HG03095 (cell line): ENCODE measurements around the gene GARIN3.

Source experiments
- ATAC-seq: cut with Tn5 transposase; IDR thresholded peaks from one replicate; pipeline ENCODE4 v1.9.1; 2021; ENCODE audit warnings: moderate library complexity; ENCODE audit not compliant: unreplicated experiment

The GARIN3 gene

DNA sequence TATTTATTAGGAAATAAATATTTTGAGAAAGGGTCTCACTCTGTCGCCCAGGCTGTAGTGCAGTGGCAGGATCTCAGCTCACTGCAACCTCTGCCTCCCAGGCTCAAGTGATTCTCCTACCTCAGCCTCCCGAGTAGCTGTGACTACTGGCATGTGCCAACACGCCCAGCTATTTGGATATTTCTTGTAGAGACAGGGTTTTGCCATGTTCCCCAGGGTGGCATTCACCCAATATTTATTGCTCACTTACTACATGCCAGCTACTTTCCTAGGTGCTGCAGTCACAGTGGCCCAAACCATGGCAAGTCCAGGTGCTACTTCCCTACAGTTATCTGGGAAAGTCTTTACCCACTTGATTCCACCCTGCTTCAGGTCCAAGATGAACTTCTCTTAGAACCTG, 15.1 kb downstream of the GARIN3 start:
- ATAC-seq = no peak

- ATAC-seq = no peak
Observed at GRCh38 chr5:157148734-157149615, 17.1 kb downstream of the GARIN3 start.

DNA sequence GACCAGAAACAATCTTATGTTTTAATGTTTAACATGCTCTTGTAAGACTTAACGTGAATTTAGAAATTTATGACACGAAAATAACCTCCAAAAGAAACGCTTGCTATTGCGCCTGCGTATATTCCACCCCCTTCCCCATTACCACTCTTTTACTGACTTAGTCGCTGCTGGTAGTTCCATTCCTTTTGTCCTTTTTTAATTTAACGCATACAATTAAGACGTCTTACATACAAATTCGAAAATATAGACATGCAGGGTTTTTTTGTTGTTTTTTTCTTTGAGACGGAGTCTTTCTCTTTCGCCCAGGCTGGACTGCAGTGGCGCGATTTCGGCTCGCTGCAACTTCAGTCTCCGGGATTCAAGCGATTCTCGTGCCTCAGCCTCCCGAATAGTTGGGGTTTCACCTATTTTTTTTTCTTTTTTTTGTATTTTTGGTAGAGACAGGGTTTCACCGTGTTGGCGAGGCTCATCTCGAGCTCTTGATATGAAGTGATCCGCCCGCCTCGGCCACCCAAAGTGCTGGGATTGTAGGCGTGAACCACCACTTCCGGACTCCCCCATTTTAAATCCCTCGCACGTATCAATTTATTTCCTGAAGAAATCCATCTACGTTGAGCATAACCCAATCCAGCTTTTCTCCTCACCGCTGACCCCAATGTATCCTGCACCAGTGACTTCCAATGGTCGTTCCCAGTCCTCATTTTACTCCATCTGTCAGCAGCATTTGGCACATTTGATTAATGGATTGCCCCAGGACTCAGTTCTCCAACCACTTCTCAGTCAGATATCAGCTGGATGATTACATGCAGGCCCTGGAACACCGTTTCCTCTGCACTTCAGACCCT, 22.7 kb downstream of the GARIN3 start:
- peak; percentile 42 for ATAC-seq

- peak; percentile 99 for ATAC-seq
Observed at GRCh38 chr5:157142317-157143126, 23.5 kb downstream of the GARIN3 start, which contains the start of gene MED7. Gene MED7 (minus strand): TSS chr5:157142865. CDS start chr5:157139431, 3,434 bp downstream.

DNA sequence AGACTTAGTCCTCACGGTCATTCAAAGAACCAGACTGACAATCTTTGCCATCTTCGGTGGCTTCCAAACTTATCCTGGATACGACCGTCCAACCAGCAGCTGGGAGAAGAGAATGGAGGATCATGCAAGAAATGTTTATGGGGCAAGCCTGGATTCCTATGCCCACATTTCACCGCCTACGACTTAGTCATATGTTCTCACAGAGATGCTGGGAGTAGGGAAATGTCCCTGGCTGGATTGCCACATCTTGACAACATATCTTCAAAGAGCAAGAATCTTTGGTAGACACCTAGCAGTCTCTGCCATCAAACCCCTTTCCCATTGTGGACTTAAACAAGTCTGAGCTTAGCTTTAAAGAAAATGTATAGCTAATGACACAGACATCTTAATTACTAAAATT, 28.4 kb downstream of the GARIN3 start:
- no peak for ATAC-seq

- no peak for ATAC-seq
Observed at GRCh38 chr5:157132281-157132612, 33.8 kb downstream of the GARIN3 start.

GRCh38 chr5:157130925-157131324, 35.1 kb downstream of the GARIN3 start:
- peak; percentile 48 for ATAC-seq

DNA sequence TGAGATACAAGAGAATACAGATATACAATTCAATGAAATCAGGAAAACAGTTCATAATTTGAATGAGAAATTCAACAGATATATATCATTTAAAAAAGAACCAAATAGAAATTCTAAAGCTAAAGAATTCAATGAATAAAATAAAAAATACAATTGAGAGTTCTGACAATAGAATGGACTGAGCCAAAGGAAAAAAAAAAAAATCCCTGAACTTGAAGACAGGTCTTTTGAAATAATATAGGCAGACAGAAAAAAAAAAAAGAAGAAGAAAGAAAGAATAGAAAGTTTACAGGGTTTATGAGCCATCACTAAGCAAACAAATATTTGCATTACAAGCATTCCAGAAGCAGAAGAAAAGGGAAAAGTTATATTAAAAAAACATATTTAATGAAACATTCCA, 44.4 kb downstream of the GARIN3 start:
- no peak for ATAC-seq

- no peak for ATAC-seq
Observed at GRCh38 chr5:157120102-157120501, 46.0 kb downstream of the GARIN3 start.

GRCh38 chr5:157116483-157116954, 49.5 kb downstream of the GARIN3 start:
- ATAC-seq = peak; percentile 52

DNA sequence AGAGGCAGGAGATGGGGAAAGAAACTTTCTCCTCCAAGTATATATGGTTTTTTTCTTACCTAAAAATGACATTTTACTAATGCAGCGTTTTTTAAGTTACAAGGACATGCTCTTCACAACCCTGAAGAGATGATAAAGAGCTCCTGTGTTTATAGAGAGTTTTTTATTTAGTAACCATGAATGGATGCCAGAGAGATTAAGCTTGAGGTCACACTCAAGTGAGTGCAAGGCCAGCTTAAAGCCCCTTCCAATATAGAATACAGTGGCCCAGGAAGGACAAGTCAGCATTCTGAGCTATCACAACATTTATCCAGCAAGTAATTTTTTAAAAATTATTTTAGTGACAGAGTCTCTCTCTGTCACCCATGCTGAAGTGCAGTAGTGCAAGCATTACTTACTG, 50.6 kb downstream of the GARIN3 start:
- ATAC-seq = no peak

- ATAC-seq = no peak
Observed at GRCh38 chr5:157115012-157115411, 51.1 kb downstream of the GARIN3 start.

GRCh38 chr5:157113002-157113401, 53.1 kb downstream of the GARIN3 start:
- no peak for ATAC-seq
